A673 (cell line): ENCODE data around the gene CERS5.

ENCODE experiments used
- CTCF ChIP-seq: fragments of 300-800, 200-600 bp; sonication (generic); conservative IDR thresholded peaks from 2 replicates; pipeline ENCODE4 v1.5.1; 2017; ENCODE audit warnings: low read depth, mild to moderate bottlenecking, antibody characterized with exemption, low read length, moderate library complexity, mixed read lengths
- EZH2 ChIP-seq: fragments of 200-600 bp; sonication (generic); IDR thresholded peaks from 2 replicates; pipeline ENCODE4 v1.6.1; 2017; ENCODE audit warnings: borderline replicate concordance, low read depth, mild to moderate bottlenecking, mixed read lengths, antibody characterized with exemption, low read length; ENCODE audit not compliant: poor library complexity, severe bottlenecking

GRCh38 chr12:50207424-50207823 is 40.3 kb upstream of the CERS5 start:
- TF ChIP-seq CTCF = no peak
- no peak for TF ChIP-seq EZH2
